Uterus (tissue), 2 donors: ENCODE data around the gene OXCT2.

ENCODE experiments used
- CTCF ChIP-seq, 4 experiments: fragments of 200-600 bp in 2 of 4; fragments of 450-650 bp in 2 of 4; sonication (generic) in 2 of 4; IDR thresholded peaks; one replicate each; pipeline ENCODE4 v1.5.1; 2016 to 2019; ENCODE audit warnings: antibody characterized with exemption in 4 of 4, mild to moderate bottlenecking in 2 of 4, moderate library complexity in 1 of 4
- POLR2A ChIP-seq, 2 donors: fragments of 450-650 bp; IDR thresholded peaks; one replicate each; pipeline ENCODE4 v1.6.1; 2016; ENCODE audit warnings: antibody characterized with exemption in 2 of 2, mild to moderate bottlenecking in 1 of 2, moderate library complexity in 1 of 2

DNA sequence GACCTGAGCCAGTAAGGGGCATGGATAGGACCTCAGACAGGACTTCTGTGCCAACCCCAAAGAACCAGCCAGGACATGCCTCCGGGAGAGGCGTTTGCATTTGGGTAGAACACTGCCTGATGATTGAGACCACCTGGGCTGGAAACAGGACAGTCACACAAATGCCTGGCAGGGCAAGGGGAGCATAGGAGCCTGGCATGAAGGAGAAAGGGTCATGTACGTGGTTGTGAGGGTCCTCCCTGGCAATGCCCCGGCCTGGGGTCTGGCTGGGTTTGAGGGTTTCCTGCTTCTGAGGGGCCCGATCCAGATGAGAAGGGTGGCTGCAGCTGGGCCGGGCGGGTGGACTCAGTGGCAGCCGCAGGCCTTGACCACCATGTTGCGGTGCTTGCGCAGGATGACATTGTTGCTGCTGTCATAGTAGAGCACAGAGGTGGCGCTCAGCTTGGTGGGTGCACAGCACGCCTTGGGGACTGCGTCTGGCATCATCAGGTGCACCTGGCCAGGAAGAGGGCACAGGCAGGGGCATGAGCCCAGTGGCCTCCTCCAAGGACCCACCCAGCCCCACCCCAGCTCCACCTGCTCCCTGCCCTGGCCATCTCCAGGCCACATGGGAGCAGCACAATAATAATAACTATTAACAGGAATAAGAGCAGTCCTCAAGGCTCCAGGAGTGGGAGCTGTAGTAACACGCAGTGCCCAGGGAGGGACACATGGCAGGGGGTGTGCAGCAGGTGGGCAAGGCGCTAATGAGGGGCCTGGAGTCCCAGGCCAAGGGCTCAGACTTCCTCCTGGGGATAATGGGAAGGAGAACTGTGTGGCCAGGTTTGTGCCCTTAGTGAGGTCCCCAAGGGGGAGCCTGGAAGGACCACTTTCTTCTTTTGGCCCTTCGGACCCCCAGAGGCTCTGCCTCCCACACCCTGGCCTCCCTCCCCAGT is 10.8 kb downstream of the OXCT2 start:
- TF ChIP-seq CTCF (IDR thresholded peaks at IDR 0.05) (no peak), POLR2A (IDR thresholded peaks at IDR 0.05) (no peak)
